Epithelial cell of proximal tubule (primary cell): ENCODE results near the gene SLC37A1. TPM values are rescaled to one million over a fixed set of nuclear protein-coding genes. Genes with fewer than 3 reads are reported as not detected.

Experiments used
- DNase-seq: peaks from one replicate; pipeline ENCODE4 v3.0.0-alpha.2; 2011; ENCODE audit warnings: low read depth
- H3K4me3 ChIP-seq: 2 replicates; pipeline ENCODE4 v1.5.1; 2011; ENCODE audit warnings: low read depth, mild to moderate bottlenecking, low read length
- CTCF ChIP-seq: conservative IDR thresholded peaks from 2 replicates; pipeline ENCODE4 v1.5.1; 2012; ENCODE audit warnings: low read depth, mild to moderate bottlenecking, low read length
- total RNA-seq: library from RNA; depleted of rRNA; stranded (reverse); fragments of >200 nt; gene quantifications from 2 replicates; pipeline ENCODE4 v1.2.3, GENCODE V29; 2015

The SLC37A1 gene
- total RNA-seq, 1 donor from 2014 or later, result 16.4 TPM

- H3K4me3 ChIP-seq, result no peak overlapping the region
- no peak for TF ChIP-seq CTCF
- DNase-seq, result no peak
Observed at GRCh38 chr21:42546433-42546832, 32.8 kb downstream of the SLC37A1 start.

GRCh38 chr21:42547001-42547905 lies 33.6 kb downstream of the SLC37A1 start:
- TF ChIP-seq CTCF, result no peak
- DNase-seq, result no peak
- H3K4me3 ChIP-seq, result no peak overlapping the region

GRCh38 chr21:42547906-42548365 lies 34.3 kb downstream of the SLC37A1 start:
- H3K4me3 ChIP-seq, result no peak overlapping the region
- no peak for DNase-seq
- TF ChIP-seq CTCF, result no peak

GRCh38 chr21:42548687-42549406 lies 35.2 kb downstream of the SLC37A1 start:
- no peak for DNase-seq
- H3K4me3 ChIP-seq, result no peak overlapping the region
- no peak for TF ChIP-seq CTCF

- no peak for TF ChIP-seq CTCF
- no peak for DNase-seq
- no peak overlapping the region for H3K4me3 ChIP-seq
Observed at GRCh38 chr21:42550817-42551216, 37.2 kb downstream of the SLC37A1 start.

- DNase-seq, result no peak
- no peak overlapping the region for H3K4me3 ChIP-seq
- TF ChIP-seq CTCF, result no peak
Observed at GRCh38 chr21:42552407-42553336, 39.0 kb downstream of the SLC37A1 start.
